Fibroblast of lung (primary cell): Measurements from ENCODE around the gene ROBO1. TPM values are rescaled to one million over a fixed set of nuclear protein-coding genes. Genes with fewer than 3 reads are reported as not detected.
A peak's percentile ranks its signal among the peaks of the same experiment; 100 is the strongest.

ENCODE experiments used
- DNase-seq, 2 donors: peaks; one replicate each; pipeline versions ENCODE4 v3.0.0 to v3.0.0-alpha.2; 2010; ENCODE audit warnings: low read depth in 2 of 2
- H2AFZ ChIP-seq: 2 replicates; pipeline ENCODE4 v1.5.1; 2012; ENCODE audit warnings: low read length, control low read depth, inconsistent platforms
- H3K27ac ChIP-seq: 2 replicates; pipeline ENCODE4 v1.5.1; 2011; ENCODE audit warnings: low read length, control low read depth; ENCODE audit not compliant: insufficient read depth
- H3K27me3 ChIP-seq: 2 replicates; pipeline ENCODE4 v1.5.1; 2011; ENCODE audit warnings: mild to moderate bottlenecking, low read length; ENCODE audit not compliant: control insufficient read depth, insufficient read depth
- H3K36me3 ChIP-seq: 2 replicates; pipeline ENCODE4 v1.5.1; 2011; ENCODE audit warnings: low read length; ENCODE audit not compliant: control insufficient read depth, insufficient read depth
- H3K4me1 ChIP-seq: 2 replicates; pipeline ENCODE4 v1.5.1; 2011; ENCODE audit warnings: low read length; ENCODE audit not compliant: control insufficient read depth, insufficient read depth; ENCODE audit errors: extremely low read depth
- H3K4me2 ChIP-seq: 2 replicates; pipeline ENCODE4 v1.5.1; 2011; ENCODE audit warnings: low read length, control low read depth; ENCODE audit not compliant: insufficient read depth; ENCODE audit errors: extremely low read depth
- H3K4me3 ChIP-seq, 4 experiments: fragments of 200-600 bp in 1 of 4; sonication (generic) in 1 of 4; replicated peaks in 1 of 4; 2 replicates each; pipeline ENCODE4 v1.5.1; 2011 to 2016; ENCODE audit warnings: low read length in 4 of 4, low read depth in 3 of 4, mild to moderate bottlenecking in 3 of 4, control low read depth in 2 of 4, inconsistent platforms in 1 of 4, mixed read lengths in 1 of 4; ENCODE audit not compliant: insufficient read depth in 1 of 4; ENCODE audit errors: control extremely low read depth in 1 of 4
- H3K79me2 ChIP-seq: 2 replicates; pipeline ENCODE4 v1.5.1; 2012; ENCODE audit warnings: mild to moderate bottlenecking, low read length, inconsistent platforms; ENCODE audit not compliant: control insufficient read depth, insufficient read depth
- H3K9ac ChIP-seq: 2 replicates; pipeline ENCODE4 v1.5.1; 2011; ENCODE audit warnings: mild to moderate bottlenecking, low read length, control low read depth; ENCODE audit not compliant: insufficient read depth
- H3K9me3 ChIP-seq: 2 replicates; pipeline ENCODE4 v1.5.1; 2012; ENCODE audit warnings: low read depth, low read length; ENCODE audit not compliant: control insufficient read depth, insufficient read depth
- H4K20me1 ChIP-seq: 2 replicates; pipeline ENCODE4 v1.5.1; 2011; ENCODE audit warnings: low read length; ENCODE audit not compliant: control insufficient read depth, insufficient read depth; ENCODE audit errors: extremely low read depth
- CTCF ChIP-seq, 2 donors: IDR thresholded peaks in 1 of 2; conservative IDR thresholded peaks in 1 of 2; 1 replicate in 1 of 2; 2 replicates in 1 of 2; pipeline ENCODE4 v1.5.1; 2011 to 2012; ENCODE audit warnings: low read length in 2 of 2, control low read depth in 1 of 2, inconsistent platforms in 1 of 2, low read depth in 1 of 2, mild to moderate bottlenecking in 1 of 2
- EZH2 ChIP-seq: IDR thresholded peaks from 2 replicates; pipeline ENCODE4 v1.5.1; 2012; ENCODE audit warnings: low read length, control low read depth, mild to moderate bottlenecking; ENCODE audit errors: missing control alignments
- polyA plus RNA-seq, 2 donors: library from polyadenylated mRNA; depleted of rRNA in 1 of 2; stranded (reverse) in 1 of 2; unstranded in 1 of 2; fragments of >200 nt; gene quantifications; 2 replicates each; pipeline ENCODE4 v1.2.1, GENCODE V29; 2011 to 2012; ENCODE audit warnings: missing spikeins in 1 of 2
- total RNA-seq: library from RNA; depleted of rRNA; stranded (reverse); fragments of >200 nt; gene quantifications from 2 replicates; pipeline ENCODE4 v1.2.1, GENCODE V29; 2014

Gene ROBO1
- total and polyA plus RNA-seq, 2 donors (not counting 1 experiment from before 2014, with no cell fraction given), result 53.8 to 104 TPM

GRCh38 chr3:78857494-78858111 lies 910.2 kb downstream of the ROBO1 start:
- Histone ChIP-seq H3K79me2 (no peaks in the 10 kb centered on the region), H3K9ac (no peak overlapping the region), H4K20me1 (no peaks in the 10 kb centered on the region), H3K27ac (no peak overlapping the region), H3K4me2 (no peak overlapping the region), H3K9me3 (no peaks in the 10 kb centered on the region), H3K27me3 (no peaks in the 10 kb centered on the region), H2AFZ (no peak overlapping the region), H3K4me3 (no peak overlapping the region), H3K4me1 (peaks cover 3% of the 10 kb centered on the region), H3K36me3 (no peaks in the 10 kb centered on the region)
- no peak for TF ChIP-seq EZH2
- no peak for TF ChIP-seq CTCF (conservative IDR thresholded peaks at IDR 0.05 in 1 of 2, IDR thresholded peaks at IDR 0.05 in 1 of 2; ENCODE audit: low read depth in 1 of 2, low read length in 2 of 2)
- peak in 1 of 2 donors; percentile 35 for DNase-seq

GRCh38 chr3:78856164-78856563 lies 911.6 kb downstream of the ROBO1 start:
- no peak overlapping the region for H3K4me3 ChIP-seq
- no peak overlapping the region for H3K27ac ChIP-seq
- H3K9ac ChIP-seq, result no peak overlapping the region
- no peaks in the 10 kb centered on the region for H4K20me1 ChIP-seq
- TF ChIP-seq EZH2 (no peak), CTCF (conservative IDR thresholded peaks at IDR 0.05 in 1 of 2, IDR thresholded peaks at IDR 0.05 in 1 of 2; ENCODE audit: low read depth in 1 of 2, low read length in 2 of 2) (no peak)
- no peaks in the 10 kb centered on the region for H3K9me3 ChIP-seq
- H2AFZ ChIP-seq, result no peak overlapping the region
- peaks cover 3% of the 10 kb centered on the region for H3K4me1 ChIP-seq
- H3K4me2 ChIP-seq, result peak overlapping the region; percentile 32
- no peaks in the 10 kb centered on the region for H3K36me3 ChIP-seq
- H3K79me2 ChIP-seq, result no peaks in the 10 kb centered on the region
- DNase-seq, result no peak
- no peaks in the 10 kb centered on the region for H3K27me3 ChIP-seq

DNA sequence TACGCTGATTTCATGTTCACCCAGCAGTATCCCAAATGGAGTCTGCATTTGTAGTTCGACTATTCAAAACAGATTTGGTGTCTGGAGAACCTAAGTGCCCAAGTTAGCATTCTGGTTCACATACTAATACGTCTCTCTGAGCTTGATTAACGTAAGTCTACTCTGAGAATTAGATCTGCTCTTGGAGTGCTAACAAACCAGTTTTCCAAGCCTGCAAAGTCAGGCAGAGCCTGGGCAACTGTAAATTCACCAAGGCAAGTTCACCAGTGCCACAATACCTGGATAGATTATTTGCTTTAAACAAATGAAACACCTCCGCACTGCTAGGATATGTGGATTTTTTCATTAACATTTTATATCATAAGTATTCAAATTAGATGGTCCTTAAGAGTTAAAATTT lies 912.6 kb downstream of the ROBO1 start:
- Histone ChIP-seq H3K79me2 (no peaks in the 10 kb centered on the region), H3K27ac (no peak overlapping the region), H3K36me3 (no peaks in the 10 kb centered on the region), H3K4me3 (no peak overlapping the region), H3K9me3 (no peaks in the 10 kb centered on the region), H4K20me1 (no peaks in the 10 kb centered on the region), H3K27me3 (no peaks in the 10 kb centered on the region), H3K4me1 (peaks cover 3% of the 10 kb centered on the region), H3K9ac (no peak overlapping the region), H2AFZ (no peak overlapping the region), H3K4me2 (no peak overlapping the region)
- DNase-seq, result no peak
- no peak for TF ChIP-seq CTCF (conservative IDR thresholded peaks at IDR 0.05 in 1 of 2, IDR thresholded peaks at IDR 0.05 in 1 of 2; ENCODE audit: low read depth in 1 of 2, low read length in 2 of 2)
- TF ChIP-seq EZH2, result no peak
